WTC11 (cell line): ENCODE measurements around the gene MYOZ2. TPM values are rescaled to one million over a fixed set of nuclear protein-coding genes. Genes with fewer than 3 reads are reported as not detected.

ENCODE experiments used
- ATAC-seq: fragments of 200-7000 bp; cut with Tn5 transposase; 2 replicates; pipeline ENCODE4 v1.10.0; 2021; ENCODE audit warnings: mild to moderate bottlenecking, moderate library complexity
- CTCF ChIA-PET: fragments of 300-600 bp; sonication (Branson Sonifier 250); formaldehyde crosslinking; loops from one replicate; lab custom pipeline; 2021; ENCODE audit warnings: antibody characterized with exemption; lab: Charles Lee
- POLR2A ChIA-PET: fragments of 350-600 bp; sonication (Branson Sonifier 250); formaldehyde crosslinking; loops from one replicate; lab custom pipeline; 2021; ENCODE audit warnings: antibody characterized with exemption; lab: Charles Lee
- DNase-seq: peaks from one replicate; pipeline ENCODE4 v3.0.0; 2021; ENCODE audit warnings: low spot score
- H3K27ac Mint-ChIP-seq: 2 replicates; pipeline ENCODE4 v1.8.0; 2021; ENCODE audit warnings: mixed read lengths
- H3K27me3 Mint-ChIP-seq: 2 replicates; pipeline ENCODE4 v1.8.0; 2021; ENCODE audit warnings: low read depth, mild to moderate bottlenecking, moderate library complexity, mixed read lengths
- H3K36me3 Mint-ChIP-seq: 2 replicates; pipeline ENCODE4 v1.8.0; 2021; ENCODE audit warnings: mixed read lengths
- H3K4me1 Mint-ChIP-seq: 2 replicates; pipeline ENCODE4 v1.8.0; 2022; ENCODE audit warnings: mixed read lengths
- H3K4me3 Mint-ChIP-seq: 2 replicates; pipeline ENCODE4 v1.8.0; 2021; ENCODE audit warnings: mild to moderate bottlenecking, moderate library complexity, mixed read lengths
- H3K9me3 Mint-ChIP-seq: 2 replicates; pipeline ENCODE4 v1.8.0; 2021; ENCODE audit warnings: mixed read lengths
- ATF1 ChIP-seq: sonication (generic); formaldehyde crosslinking; IDR thresholded peaks from 2 replicates; pipeline ENCODE4 v1.8.1; 2023; ENCODE audit warnings: mild to moderate bottlenecking, moderate library complexity, missing genetic modification reagents
- CBFB ChIP-seq: sonication (generic); formaldehyde crosslinking; IDR thresholded peaks from 2 replicates; pipeline ENCODE4 v1.8.1; 2022; ENCODE audit warnings: mild to moderate bottlenecking, low read depth, missing genetic modification reagents
- CTCF ChIP-seq: fragments of 200-600 bp; IDR thresholded peaks from 2 replicates; pipeline ENCODE4 v1.8.0; 2022; ENCODE audit warnings: antibody characterized with exemption
- ESRRA ChIP-seq: sonication (generic); formaldehyde crosslinking; IDR thresholded peaks from 2 replicates; pipeline ENCODE4 v1.8.1; 2022; ENCODE audit warnings: mild to moderate bottlenecking, missing genetic modification reagents, borderline replicate concordance
- FOXJ3 ChIP-seq: sonication (generic); formaldehyde crosslinking; IDR thresholded peaks from 2 replicates; pipeline ENCODE4 v1.9.0; 2021; ENCODE audit warnings: missing genetic modification reagents, mild to moderate bottlenecking, borderline replicate concordance
- FOXK1 ChIP-seq: sonication (generic); formaldehyde crosslinking; IDR thresholded peaks from 2 replicates; pipeline ENCODE4 v1.8.0; 2022; ENCODE audit warnings: mild to moderate bottlenecking, moderate library complexity, missing genetic modification reagents
- HMGA2 ChIP-seq: fragments of 250-450 bp; sonication (Bioruptor Pico); IDR thresholded peaks from 2 replicates; pipeline ENCODE4 v1.4.0; 2021; ENCODE audit warnings: mild to moderate bottlenecking, moderate library complexity
- MLX ChIP-seq: sonication (generic); formaldehyde crosslinking; IDR thresholded peaks from 2 replicates; pipeline ENCODE4 v1.8.1; 2023; ENCODE audit warnings: mild to moderate bottlenecking, missing genetic modification reagents, moderate library complexity
- NR3C1 ChIP-seq: sonication (generic); formaldehyde crosslinking; conservative IDR thresholded peaks from 2 replicates; pipeline ENCODE4 v1.8.1; 2023; ENCODE audit warnings: low read depth, mild to moderate bottlenecking, missing genetic modification reagents
- PRRX2 ChIP-seq: fragments of 250-450 bp; sonication (Bioruptor Pico); IDR thresholded peaks from 2 replicates; pipeline ENCODE4 v1.8.0; 2021; ENCODE audit warnings: mild to moderate bottlenecking
- RORB ChIP-seq: fragments of 250-450 bp; sonication (Bioruptor Pico); IDR thresholded peaks from 2 replicates; pipeline ENCODE4 v1.9.0; 2021; ENCODE audit warnings: mild to moderate bottlenecking
- SMAD3 ChIP-seq: sonication (generic); formaldehyde crosslinking; IDR thresholded peaks from 2 replicates; pipeline ENCODE4 v1.8.0; 2022; ENCODE audit warnings: missing genetic modification reagents, mild to moderate bottlenecking, borderline replicate concordance
- TCF7 ChIP-seq: sonication (generic); formaldehyde crosslinking; IDR thresholded peaks from 2 replicates; pipeline ENCODE4 v1.8.0; 2022; ENCODE audit warnings: mild to moderate bottlenecking, low read depth, missing genetic modification reagents, moderate library complexity
- TEAD1 ChIP-seq: sonication (generic); formaldehyde crosslinking; IDR thresholded peaks from 2 replicates; pipeline ENCODE4 v1.8.0; 2022; ENCODE audit warnings: mild to moderate bottlenecking, missing genetic modification reagents
- USF2 ChIP-seq: sonication (generic); formaldehyde crosslinking; IDR thresholded peaks from 2 replicates; pipeline ENCODE4 v1.8.1; 2023; ENCODE audit warnings: mild to moderate bottlenecking, missing genetic modification reagents, moderate library complexity
- ZBTB21 ChIP-seq: sonication (generic); formaldehyde crosslinking; IDR thresholded peaks from 2 replicates; pipeline ENCODE4 v1.8.1; 2023; ENCODE audit warnings: mild to moderate bottlenecking, missing genetic modification reagents, borderline replicate concordance
- ZNF219 ChIP-seq: sonication (generic); formaldehyde crosslinking; IDR thresholded peaks from 2 replicates; pipeline ENCODE4 v1.8.0; 2023; ENCODE audit warnings: missing genetic modification reagents, mild to moderate bottlenecking, borderline replicate concordance
- ZNF232 ChIP-seq: sonication (generic); formaldehyde crosslinking; IDR thresholded peaks from 2 replicates; pipeline ENCODE4 v1.8.0; 2022; ENCODE audit warnings: mild to moderate bottlenecking, missing genetic modification reagents
- total RNA-seq: library from RNA; stranded (reverse); gene quantifications from 3 replicates; pipeline ENCODE4 v1.2.3, GENCODE V29; 2021
- TF ChIP-seq, protein P1 (sequence below): sonication (generic); formaldehyde crosslinking; IDR thresholded peaks from 2 replicates; pipeline ENCODE4 v1.8.0; 2023; ENCODE audit warnings: missing genetic modification reagents, mild to moderate bottlenecking, borderline replicate concordance
- TF ChIP-seq, protein P2 (sequence below): sonication (generic); formaldehyde crosslinking; conservative IDR thresholded peaks from 2 replicates; pipeline ENCODE4 v1.8.1; 2022; ENCODE audit warnings: mild to moderate bottlenecking, missing genetic modification reagents
- TF ChIP-seq, protein P3 (sequence below): sonication (generic); formaldehyde crosslinking; IDR thresholded peaks from 2 replicates; pipeline ENCODE4 v1.8.1; 2023; ENCODE audit warnings: mild to moderate bottlenecking, moderate library complexity, missing genetic modification reagents
- TF ChIP-seq, protein P4 (sequence below): sonication (generic); formaldehyde crosslinking; IDR thresholded peaks from 2 replicates; pipeline ENCODE4 v1.8.0; 2023; ENCODE audit warnings: mild to moderate bottlenecking, missing genetic modification reagents

MYOZ2 gene
- total RNA-seq, 1 experiment from 2014 or later, result not detected

GRCh38 chr4:119184128-119184527 lies 48.5 kb downstream of the MYOZ2 start (continued):
- TF ChIP-seq, protein P1, sequence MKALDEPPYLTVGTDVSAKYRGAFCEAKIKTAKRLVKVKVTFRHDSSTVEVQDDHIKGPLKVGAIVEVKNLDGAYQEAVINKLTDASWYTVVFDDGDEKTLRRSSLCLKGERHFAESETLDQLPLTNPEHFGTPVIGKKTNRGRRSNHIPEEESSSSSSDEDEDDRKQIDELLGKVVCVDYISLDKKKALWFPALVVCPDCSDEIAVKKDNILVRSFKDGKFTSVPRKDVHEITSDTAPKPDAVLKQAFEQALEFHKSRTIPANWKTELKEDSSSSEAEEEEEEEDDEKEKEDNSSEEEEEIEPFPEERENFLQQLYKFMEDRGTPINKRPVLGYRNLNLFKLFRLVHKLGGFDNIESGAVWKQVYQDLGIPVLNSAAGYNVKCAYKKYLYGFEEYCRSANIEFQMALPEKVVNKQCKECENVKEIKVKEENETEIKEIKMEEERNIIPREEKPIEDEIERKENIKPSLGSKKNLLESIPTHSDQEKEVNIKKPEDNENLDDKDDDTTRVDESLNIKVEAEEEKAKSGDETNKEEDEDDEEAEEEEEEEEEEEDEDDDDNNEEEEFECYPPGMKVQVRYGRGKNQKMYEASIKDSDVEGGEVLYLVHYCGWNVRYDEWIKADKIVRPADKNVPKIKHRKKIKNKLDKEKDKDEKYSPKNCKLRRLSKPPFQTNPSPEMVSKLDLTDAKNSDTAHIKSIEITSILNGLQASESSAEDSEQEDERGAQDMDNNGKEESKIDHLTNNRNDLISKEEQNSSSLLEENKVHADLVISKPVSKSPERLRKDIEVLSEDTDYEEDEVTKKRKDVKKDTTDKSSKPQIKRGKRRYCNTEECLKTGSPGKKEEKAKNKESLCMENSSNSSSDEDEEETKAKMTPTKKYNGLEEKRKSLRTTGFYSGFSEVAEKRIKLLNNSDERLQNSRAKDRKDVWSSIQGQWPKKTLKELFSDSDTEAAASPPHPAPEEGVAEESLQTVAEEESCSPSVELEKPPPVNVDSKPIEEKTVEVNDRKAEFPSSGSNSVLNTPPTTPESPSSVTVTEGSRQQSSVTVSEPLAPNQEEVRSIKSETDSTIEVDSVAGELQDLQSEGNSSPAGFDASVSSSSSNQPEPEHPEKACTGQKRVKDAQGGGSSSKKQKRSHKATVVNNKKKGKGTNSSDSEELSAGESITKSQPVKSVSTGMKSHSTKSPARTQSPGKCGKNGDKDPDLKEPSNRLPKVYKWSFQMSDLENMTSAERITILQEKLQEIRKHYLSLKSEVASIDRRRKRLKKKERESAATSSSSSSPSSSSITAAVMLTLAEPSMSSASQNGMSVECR, result no peak
- TF ChIP-seq, protein P2, sequence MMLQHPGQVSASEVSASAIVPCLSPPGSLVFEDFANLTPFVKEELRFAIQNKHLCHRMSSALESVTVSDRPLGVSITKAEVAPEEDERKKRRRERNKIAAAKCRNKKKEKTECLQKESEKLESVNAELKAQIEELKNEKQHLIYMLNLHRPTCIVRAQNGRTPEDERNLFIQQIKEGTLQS (CRISPR knock-in tag), result no peak
- TF ChIP-seq MLX (no peak), HMGA2 (no peak)

GRCh38 chr4:119189638-119190037 lies 54.0 kb downstream of the MYOZ2 start:
- H3K9me3 Mint-ChIP-seq, result no peaks in the 10 kb centered on the region
- CTCF ChIA-PET, result interaction anchor here (1.2 kb wide), 1 partner anchor 16 kb away, joined by 3 read pairs; no protein-coding TSS in a partner anchor
- no peaks in the 10 kb centered on the region for H3K36me3 Mint-ChIP-seq
- no peak for ATAC-seq
- no peak for DNase-seq
- POLR2A ChIA-PET, result no interaction called here
- no peak overlapping the region for H3K4me3 Mint-ChIP-seq
- TF ChIP-seq, protein P2 (CRISPR knock-in tag), result no peak
- TF ChIP-seq PRRX2 (CRISPR knock-in tag) (no peak), ATF1 (CRISPR knock-in tag) (no peak), TCF7 (CRISPR knock-in tag) (no peak), RORB (CRISPR knock-in tag) (no peak), ZNF219 (CRISPR knock-in tag) (no peak), ZNF232 (CRISPR knock-in tag) (no peak), CTCF (no peak), FOXK1 (no peak), SMAD3 (CRISPR knock-in tag) (no peak)
- TF ChIP-seq, protein P3, sequence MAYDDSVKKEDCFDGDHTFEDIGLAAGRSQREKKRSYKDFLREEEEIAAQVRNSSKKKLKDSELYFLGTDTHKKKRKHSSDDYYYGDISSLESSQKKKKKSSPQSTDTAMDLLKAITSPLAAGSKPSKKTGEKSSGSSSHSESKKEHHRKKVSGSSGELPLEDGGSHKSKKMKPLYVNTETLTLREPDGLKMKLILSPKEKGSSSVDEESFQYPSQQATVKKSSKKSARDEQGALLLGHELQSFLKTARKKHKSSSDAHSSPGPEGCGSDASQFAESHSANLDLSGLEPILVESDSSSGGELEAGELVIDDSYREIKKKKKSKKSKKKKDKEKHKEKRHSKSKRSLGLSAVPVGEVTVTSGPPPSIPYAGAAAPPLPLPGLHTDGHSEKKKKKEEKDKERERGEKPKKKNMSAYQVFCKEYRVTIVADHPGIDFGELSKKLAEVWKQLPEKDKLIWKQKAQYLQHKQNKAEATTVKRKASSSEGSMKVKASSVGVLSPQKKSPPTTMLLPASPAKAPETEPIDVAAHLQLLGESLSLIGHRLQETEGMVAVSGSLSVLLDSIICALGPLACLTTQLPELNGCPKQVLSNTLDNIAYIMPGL (CRISPR knock-in tag), result no peak
- H3K27me3 Mint-ChIP-seq, result no peaks in the 10 kb centered on the region
- no peaks in the 10 kb centered on the region for H3K4me1 Mint-ChIP-seq
- H3K27ac Mint-ChIP-seq, result no peak overlapping the region

- no peaks in the 10 kb centered on the region for H3K27me3 Mint-ChIP-seq
- ChIA-PET CTCF (interaction anchor here (1.2 kb wide), 1 partner anchor 17 kb away, joined by 3 read pairs; no protein-coding TSS in a partner anchor), POLR2A (no interaction called here)
- no peak overlapping the region for H3K27ac Mint-ChIP-seq
- H3K9me3 Mint-ChIP-seq, result no peaks in the 10 kb centered on the region
- ATAC-seq, result no peak
- no peaks in the 10 kb centered on the region for H3K4me1 Mint-ChIP-seq
- no peak overlapping the region for H3K4me3 Mint-ChIP-seq
- no peaks in the 10 kb centered on the region for H3K36me3 Mint-ChIP-seq
- DNase-seq, result no peak
- TF ChIP-seq CBFB (CRISPR knock-in tag) (no peak), TEAD1 (CRISPR knock-in tag) (no peak), USF2 (CRISPR knock-in tag) (no peak), NR3C1 (no peak), FOXJ3 (CRISPR knock-in tag) (no peak), ZBTB21 (no peak), ESRRA (no peak)
- TF ChIP-seq, protein P4, sequence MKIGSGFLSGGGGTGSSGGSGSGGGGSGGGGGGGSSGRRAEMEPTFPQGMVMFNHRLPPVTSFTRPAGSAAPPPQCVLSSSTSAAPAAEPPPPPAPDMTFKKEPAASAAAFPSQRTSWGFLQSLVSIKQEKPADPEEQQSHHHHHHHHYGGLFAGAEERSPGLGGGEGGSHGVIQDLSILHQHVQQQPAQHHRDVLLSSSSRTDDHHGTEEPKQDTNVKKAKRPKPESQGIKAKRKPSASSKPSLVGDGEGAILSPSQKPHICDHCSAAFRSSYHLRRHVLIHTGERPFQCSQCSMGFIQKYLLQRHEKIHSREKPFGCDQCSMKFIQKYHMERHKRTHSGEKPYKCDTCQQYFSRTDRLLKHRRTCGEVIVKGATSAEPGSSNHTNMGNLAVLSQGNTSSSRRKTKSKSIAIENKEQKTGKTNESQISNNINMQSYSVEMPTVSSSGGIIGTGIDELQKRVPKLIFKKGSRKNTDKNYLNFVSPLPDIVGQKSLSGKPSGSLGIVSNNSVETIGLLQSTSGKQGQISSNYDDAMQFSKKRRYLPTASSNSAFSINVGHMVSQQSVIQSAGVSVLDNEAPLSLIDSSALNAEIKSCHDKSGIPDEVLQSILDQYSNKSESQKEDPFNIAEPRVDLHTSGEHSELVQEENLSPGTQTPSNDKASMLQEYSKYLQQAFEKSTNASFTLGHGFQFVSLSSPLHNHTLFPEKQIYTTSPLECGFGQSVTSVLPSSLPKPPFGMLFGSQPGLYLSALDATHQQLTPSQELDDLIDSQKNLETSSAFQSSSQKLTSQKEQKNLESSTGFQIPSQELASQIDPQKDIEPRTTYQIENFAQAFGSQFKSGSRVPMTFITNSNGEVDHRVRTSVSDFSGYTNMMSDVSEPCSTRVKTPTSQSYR (CRISPR knock-in tag), result no peak
Observed at GRCh38 chr4:119190354-119190753, 54.7 kb downstream of the MYOZ2 start.
